ENCODE results near the gene ST13. TPM values are rescaled to one million over a fixed set of nuclear protein-coding genes. Genes with fewer than 3 reads are reported as not detected.

The ST13 gene
- total and polyA plus RNA-seq, 3 donors from 2014 or later, result 139 to 345 (median 149) TPM

- intact Hi-C loops (cut with DNase I; ENCODE audit: low total_unique reads), result no loop called here
- H3K4me1 ChIP-seq, result peaks cover 8% of the 10 kb centered on the region
- H3K27ac ChIP-seq, result no peak overlapping the region
- no peak for DNase-seq
- H3K36me3 ChIP-seq (ENCODE audit: low read depth, missing control alignments), result no peaks in the 10 kb centered on the region
- no peak overlapping the region for H3K4me3 ChIP-seq
- no peaks in the 10 kb centered on the region for H3K27me3 ChIP-seq
- no peaks in the 10 kb centered on the region for H3K9me3 ChIP-seq
- TF ChIP-seq CTCF (IDR thresholded peaks at IDR 0.05) (no peak), POLR2A (IDR thresholded peaks at IDR 0.05) (no peak)
- 89 to 93% methylated on average over 3 of the region's 3 CpGs for WGBS, 2 donors
Measured at GRCh38 chr22:40799008-40799407, 57.4 kb downstream of the ST13 start.

GRCh38 chr22:40797427-40797826 is 59.0 kb downstream of the ST13 start:
- 94 to 95% methylated on average over 1 of the region's 1 CpG for WGBS, 2 donors
- Histone ChIP-seq H3K27me3 (no peaks in the 10 kb centered on the region), H3K9me3 (no peaks in the 10 kb centered on the region), H3K36me3 (ENCODE audit: low read depth, missing control alignments) (no peaks in the 10 kb centered on the region), H3K4me1 (peaks cover 8% of the 10 kb centered on the region), H3K4me3 (no peak overlapping the region), H3K27ac (no peak overlapping the region)
- intact Hi-C loops (cut with DNase I; ENCODE audit: low total_unique reads), result no loop called here
- no peak for TF ChIP-seq CTCF (IDR thresholded peaks at IDR 0.05)
- DNase-seq, result no peak

- Histone ChIP-seq H3K27me3 (no peaks in the 10 kb centered on the region), H3K4me1 (no peaks in the 10 kb centered on the region), H3K27ac (no peak overlapping the region), H3K36me3 (ENCODE audit: low read depth, missing control alignments) (no peaks in the 10 kb centered on the region), H3K9me3 (no peaks in the 10 kb centered on the region), H3K4me3 (no peak overlapping the region)
- no peak for DNase-seq
- WGBS, 2 donors, result 54 to 73% methylated on average over 2 of the region's 2 CpGs
- TF ChIP-seq POLR2A (IDR thresholded peaks at IDR 0.05) (no peak), CTCF (IDR thresholded peaks at IDR 0.05) (no peak)
- intact Hi-C loops (cut with DNase I; ENCODE audit: low total_unique reads), result no loop called here
Measured at GRCh38 chr22:40792451-40792850, 64.0 kb downstream of the ST13 start.

GRCh38 chr22:40791241-40791640 is 65.2 kb downstream of the ST13 start:
- no peak overlapping the region for H3K4me3 ChIP-seq
- DNase-seq, result no peak
- H3K9me3 ChIP-seq, result no peaks in the 10 kb centered on the region
- no peaks in the 10 kb centered on the region for H3K27me3 ChIP-seq
- intact Hi-C loops (cut with DNase I; ENCODE audit: low total_unique reads), result no loop called here
- TF ChIP-seq CTCF (IDR thresholded peaks at IDR 0.05) (no peak), POLR2A (IDR thresholded peaks at IDR 0.05) (no peak)
- H3K27ac ChIP-seq, result no peak overlapping the region
- no peaks in the 10 kb centered on the region for H3K4me1 ChIP-seq
- H3K36me3 ChIP-seq (ENCODE audit: low read depth, missing control alignments), result no peaks in the 10 kb centered on the region

GRCh38 chr22:40789131-40789530 is 67.3 kb downstream of the ST13 start:
- Histone ChIP-seq H3K4me1 (no peaks in the 10 kb centered on the region), H3K36me3 (ENCODE audit: low read depth, missing control alignments) (no peaks in the 10 kb centered on the region), H3K4me3 (no peak overlapping the region), H3K27me3 (no peaks in the 10 kb centered on the region), H3K9me3 (no peaks in the 10 kb centered on the region), H3K27ac (no peak overlapping the region)
- intact Hi-C loops (cut with DNase I; ENCODE audit: low total_unique reads), result no loop called here
- DNase-seq, result no peak
- 96 to 98% methylated on average over 18 to 22 of the region's 22 CpGs for WGBS, 2 donors
- TF ChIP-seq POLR2A (IDR thresholded peaks at IDR 0.05) (no peak), CTCF (IDR thresholded peaks at IDR 0.05) (no peak)

Data from testis (tissue), 3 donors.